GM18951 (cell line): Measurements from ENCODE around the gene RFPL2.

Source experiments
- POLR2A ChIP-seq: IDR thresholded peaks from 4 replicates; pipeline ENCODE4 v1.6.1; 2011; ENCODE audit warnings: mild to moderate bottlenecking; ENCODE audit not compliant: insufficient read length, insufficient read depth; ENCODE audit errors: extremely low read depth
- in situ Hi-C: fragments of 300-500 bp; cut with MboI; formaldehyde crosslinking; loops from one replicate; pipeline ENCODE4 v1.12.0; 2022; ENCODE audit warnings: low sequenced_read_pairs, mixed read lengths, inconsistent platforms; ENCODE audit not compliant: unreplicated experiment

Gene RFPL2

DNA sequence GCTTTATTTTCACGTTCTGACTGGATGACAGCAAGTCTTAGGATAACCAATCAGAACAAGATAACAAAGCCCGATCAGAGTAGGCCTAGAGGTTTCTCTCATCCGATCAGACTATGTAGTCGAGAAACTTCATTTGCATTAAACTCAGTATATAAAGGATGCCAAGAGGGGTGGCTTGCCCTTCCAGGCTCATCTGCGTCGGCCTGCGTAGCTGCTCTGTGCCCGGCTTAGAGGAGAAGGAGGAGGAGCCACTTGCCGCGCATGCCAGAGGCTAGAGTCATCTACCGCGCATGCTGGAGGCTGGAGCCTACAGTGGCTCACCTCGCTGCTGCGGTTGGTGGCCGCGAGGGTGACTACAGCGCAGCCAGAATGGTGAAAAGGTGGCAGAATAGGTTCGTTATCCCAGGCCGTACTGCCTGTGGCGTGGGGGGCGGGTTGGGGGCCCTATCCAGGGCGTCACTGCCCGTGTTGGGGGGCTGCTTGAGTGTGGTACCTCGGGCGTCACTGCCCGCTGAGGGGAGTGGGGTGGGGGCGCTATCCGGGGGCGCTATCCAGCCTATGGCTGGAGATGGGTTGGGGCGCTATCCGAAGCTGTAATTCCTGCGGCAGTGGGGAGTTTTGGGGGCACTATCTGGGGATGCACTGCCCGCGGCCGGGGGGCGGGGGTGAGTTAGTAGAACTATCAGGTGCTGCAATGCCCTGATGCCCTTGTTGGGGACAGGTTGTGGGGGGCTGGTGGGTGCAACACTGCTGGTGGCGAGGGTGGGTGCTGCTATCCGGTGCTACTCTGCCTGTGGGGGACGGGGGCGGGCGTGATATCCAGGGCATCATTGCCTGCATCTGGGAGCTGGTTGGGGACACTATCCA is at the start of gene RFPL2:
Gene RFPL2, minus strand, starts transcription at position 218 of the 867 bp plus-strand sequence. CDS start 2,622 bp downstream, outside the sequence.
- no peak for TF ChIP-seq POLR2A
- in situ Hi-C loops, result no loop called here

DNA sequence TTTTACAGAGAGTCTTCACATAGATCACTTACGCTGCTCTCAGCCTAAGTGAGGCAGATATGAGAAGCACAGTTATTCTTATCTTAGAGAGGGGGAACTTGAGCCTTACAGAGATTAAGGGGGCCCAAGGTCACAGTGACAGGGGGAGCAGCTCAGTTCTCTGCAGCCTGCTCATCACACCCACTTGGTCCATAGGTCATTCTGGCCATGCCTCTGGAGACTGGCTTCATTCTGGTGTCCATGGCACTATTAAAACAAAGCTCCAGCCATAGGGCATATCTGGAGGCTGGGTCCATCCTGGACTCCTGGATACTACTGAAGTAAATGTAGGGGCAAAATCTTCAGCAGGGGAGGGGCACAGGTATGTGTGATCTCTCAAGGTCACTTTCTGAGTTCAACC is 44.4 kb upstream of the RFPL2 start:
- in situ Hi-C loops, result no loop called here
- no peak for TF ChIP-seq POLR2A

DNA sequence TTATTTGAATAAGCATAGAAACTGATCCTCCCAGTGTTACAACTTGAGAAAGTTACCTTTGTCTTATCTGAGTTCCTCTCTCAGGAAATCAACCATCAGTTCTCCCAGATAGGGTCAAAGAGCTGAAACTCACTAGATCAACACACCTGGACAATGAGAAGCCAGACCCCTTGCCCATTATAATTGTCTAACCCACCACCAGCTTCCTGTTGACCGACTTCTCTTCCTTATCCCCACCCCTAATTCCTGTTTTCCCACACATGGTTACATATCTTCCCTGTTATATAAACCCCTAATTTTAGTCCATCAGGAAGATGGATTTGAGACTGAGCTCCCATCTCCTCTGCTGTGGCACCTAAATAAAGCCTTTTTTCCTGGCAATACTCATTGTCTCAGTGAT is 43.4 kb upstream of the RFPL2 start:
- TF ChIP-seq POLR2A, result no peak
- in situ Hi-C loops, result no loop called here

DNA sequence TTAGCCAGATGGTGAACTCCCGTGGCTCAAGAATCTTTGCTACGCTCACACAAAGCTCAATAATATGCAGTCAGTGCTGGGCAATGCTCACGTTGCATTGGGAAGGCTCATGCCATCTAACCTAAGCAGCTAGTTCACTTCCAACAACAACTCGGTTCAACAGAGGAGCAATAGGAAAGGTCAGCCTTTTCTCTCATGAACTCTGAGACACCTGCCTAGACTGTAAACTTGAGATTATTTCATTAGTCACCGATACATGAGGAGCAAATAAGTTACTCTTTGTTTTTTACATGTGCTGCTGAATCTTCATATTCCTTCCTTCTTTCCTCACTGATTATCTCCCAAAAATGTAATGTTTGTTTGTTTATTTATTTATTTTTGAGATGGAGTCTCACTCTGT is 41.3 kb upstream of the RFPL2 start:
- no peak for TF ChIP-seq POLR2A
- in situ Hi-C loops, result no loop called here

DNA sequence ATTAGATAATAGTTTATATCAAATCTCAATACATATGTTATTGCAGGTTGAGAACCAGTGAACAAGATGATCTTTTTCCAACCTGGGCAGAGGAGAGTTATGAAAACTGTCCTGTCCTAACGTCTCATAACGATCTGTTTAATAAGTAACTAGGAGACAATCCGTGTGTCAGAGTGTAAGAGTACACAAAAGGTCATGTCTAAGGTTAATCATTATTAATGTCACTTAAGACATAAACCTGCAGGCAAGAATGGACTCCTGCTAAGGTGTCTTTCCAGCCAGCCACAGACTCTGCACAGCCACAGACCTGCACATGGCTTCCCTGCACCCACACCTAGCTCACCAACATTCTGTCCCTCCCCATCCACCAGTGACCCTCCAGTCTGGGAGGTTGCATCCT is 40.2 kb upstream of the RFPL2 start:
- TF ChIP-seq POLR2A, result no peak
- in situ Hi-C loops, result no loop called here

DNA sequence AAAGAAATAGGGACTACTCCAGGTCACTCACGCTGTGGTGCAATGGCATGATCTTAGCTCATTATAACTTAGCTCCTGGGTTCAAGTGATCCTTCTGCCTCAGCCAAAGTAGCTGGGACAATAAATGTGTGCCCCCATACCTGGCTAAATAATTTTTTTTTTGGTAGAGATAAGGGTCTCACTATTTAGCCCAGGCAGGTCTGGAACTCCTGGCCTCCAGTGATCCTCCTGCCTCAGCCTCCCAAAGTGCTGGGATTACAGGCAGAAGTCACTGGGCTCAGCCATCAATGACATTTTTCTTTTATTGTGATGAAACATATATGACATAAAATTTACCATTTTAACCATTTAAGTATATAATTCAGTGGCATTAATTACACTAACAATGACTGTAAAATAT is 39.7 kb upstream of the RFPL2 start:
- in situ Hi-C loops, result no loop called here
- TF ChIP-seq POLR2A, result no peak

DNA sequence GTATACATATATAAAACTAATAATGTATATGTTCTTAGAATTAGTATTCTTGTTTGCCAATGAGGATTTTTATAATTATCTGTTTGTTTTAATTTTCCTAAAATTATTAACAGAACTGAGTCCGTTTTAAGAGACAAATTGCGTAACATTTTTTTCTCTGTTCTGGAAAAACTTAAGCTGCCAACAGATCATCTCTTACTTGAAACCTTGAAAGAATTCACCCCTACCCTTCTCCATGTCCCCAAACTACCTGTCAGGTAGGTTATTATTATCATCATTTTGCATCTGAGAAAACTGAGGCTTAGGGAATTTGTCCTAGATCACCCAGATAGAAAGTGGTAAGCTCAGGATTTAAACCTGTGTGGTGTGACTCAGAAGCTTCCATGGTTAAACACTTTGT is 35.6 kb upstream of the RFPL2 start:
- in situ Hi-C loops, result no loop called here
- TF ChIP-seq POLR2A, result no peak

DNA sequence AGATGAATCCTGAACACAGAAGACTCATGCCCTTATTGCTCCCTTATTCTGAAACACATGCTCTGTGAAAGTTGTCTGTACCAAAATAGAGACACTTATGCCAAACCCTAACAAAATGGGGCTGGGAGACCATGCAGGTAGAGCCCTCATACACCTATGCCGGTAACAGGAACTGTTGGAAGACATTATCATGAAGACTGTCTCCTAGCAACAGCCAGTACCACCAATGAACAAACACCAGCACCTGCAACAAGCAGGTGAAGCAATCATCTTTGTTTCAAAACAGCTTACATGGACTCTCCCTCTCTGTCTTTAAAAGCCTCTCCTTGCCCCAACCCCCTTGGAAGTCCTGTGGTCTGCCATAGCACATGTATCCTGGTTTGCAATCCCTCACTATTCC is 33.0 kb upstream of the RFPL2 start:
- no peak for TF ChIP-seq POLR2A
- in situ Hi-C loops, result no loop called here

DNA sequence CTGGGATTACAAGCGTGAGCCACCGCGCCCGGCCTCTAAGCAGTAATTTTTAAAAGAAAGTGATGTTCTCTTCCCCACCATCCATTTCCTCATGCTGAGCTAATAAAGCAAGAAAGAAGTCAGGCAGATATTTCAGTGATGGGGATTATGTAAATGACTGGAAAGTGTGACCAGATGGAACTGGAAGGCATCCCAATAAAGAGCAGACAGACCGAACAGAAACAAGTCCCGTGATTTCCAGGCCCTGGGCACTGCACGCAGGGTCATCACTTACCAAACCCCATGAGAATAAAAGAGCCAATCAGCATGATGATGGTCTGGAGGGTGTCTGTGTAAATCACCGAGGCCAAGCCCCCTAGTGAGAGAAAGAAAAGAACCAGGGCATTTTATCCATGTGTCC is 32.1 kb upstream of the RFPL2 start:
- no peak for TF ChIP-seq POLR2A
- in situ Hi-C loops, result no loop called here

DNA sequence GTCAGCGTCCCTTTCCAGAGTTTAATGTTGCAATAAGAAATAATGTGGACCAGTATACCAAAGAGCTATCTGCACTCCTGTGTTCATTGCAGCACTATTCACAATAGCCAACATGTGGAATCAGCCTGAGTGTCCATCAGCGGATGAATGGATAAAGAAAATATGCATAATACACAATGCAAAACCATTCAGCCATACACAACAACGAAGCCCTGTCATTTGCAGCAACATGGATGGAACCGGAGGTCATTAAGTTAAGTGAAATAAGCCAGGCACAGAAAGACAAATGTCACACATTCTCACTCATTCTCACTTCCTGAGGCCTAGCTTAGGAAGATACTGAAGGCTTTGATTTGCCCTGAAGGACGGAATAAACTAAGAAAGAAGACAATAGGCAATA is 28.2 kb upstream of the RFPL2 start:
- in situ Hi-C loops, result no loop called here
- no peak for TF ChIP-seq POLR2A

DNA sequence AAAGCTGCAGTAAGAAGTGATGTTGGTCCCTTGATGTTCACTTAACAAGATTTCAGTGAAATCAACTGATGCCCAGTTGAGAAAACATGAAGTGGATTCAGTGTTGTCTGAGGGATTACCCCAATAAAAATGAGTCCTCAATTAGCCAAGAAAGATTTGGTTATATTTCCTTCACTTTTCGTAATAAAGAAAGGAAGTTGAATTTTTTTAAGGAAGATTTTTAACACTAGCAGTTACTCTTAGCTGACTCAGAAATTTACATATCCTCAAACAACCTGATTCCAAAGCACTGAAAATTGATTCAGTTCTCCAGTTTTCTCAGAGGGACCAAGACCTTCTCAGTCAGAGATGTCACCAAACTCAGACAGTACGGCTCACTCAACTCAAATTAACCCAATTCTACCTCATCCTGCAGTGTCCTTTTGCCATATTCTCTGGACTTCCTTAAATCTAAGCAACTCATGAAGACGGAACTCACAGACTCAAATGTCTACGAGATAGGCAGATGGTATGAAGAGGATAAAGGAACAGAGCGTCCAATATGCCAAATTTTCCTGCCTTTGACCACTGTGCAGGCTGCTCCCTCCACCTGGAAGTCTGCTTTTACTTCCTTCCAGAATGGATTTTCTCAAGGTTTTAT is 27.4 kb upstream of the RFPL2 start:
- in situ Hi-C loops, result no loop called here
- no peak for TF ChIP-seq POLR2A

DNA sequence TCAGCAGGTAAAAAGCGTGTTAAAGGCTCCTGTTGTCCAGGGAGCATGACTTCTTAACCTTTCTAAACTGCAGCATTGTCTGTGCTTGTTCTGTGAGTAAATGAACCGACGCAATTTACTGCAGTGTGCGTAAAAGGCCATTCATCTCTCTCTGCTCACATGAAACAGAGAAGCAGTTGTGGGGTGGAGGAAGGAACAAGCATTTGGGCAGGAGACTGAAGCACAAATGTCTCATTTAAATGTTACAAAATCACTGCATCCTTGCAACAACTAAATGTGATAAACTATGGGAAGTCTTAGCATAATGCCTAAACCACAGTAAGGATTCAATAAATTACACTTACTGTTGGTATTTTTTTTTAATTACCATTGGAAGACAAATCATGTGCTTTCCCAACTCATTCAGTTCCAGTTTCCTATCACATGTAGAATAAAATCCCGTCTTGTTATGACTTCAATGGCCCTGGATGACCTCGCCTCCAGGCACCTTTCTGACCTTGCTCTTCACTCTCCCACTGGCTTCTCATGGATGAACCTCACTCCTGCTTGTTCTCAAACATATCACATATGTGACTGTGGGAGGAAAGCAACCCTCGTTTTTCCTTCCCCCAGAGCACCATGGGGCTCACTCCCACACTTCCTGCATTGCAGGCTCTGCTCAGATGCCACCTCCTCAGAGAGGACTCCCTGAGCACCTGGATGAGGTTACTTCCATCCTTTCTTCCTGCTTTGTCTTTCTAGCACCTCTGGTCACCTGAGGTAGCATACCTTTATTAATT is 21.6 kb upstream of the RFPL2 start:
- TF ChIP-seq POLR2A, result no peak
- in situ Hi-C loops, result no loop called here

DNA sequence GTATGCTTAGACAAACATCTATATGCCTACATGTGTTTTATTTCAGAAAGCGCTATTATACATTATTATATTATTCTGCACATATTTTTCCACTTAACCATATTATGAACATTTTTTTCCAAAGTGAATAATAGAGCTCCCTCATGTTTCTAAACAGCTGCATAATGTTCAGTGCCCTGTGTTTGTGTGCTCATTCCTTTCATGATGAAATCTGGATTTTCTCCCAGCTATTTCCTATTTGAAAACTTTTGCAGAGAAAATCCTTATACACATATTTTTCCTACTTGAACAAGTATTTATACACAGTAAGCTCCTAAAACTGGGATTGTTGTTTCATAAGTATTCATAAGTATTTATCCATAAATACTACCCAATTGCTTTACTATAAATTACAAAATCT is 18.1 kb upstream of the RFPL2 start:
- in situ Hi-C loops, result no loop called here
- no peak for TF ChIP-seq POLR2A
